ENCODE measurements around the gene NUDT6.
"Not testable (repeated sequence)": the region's sequence is repeated elsewhere in the genome, so short reads cannot be mapped to it uniquely, and the experiment has no call there.

NUDT6 gene

DNA sequence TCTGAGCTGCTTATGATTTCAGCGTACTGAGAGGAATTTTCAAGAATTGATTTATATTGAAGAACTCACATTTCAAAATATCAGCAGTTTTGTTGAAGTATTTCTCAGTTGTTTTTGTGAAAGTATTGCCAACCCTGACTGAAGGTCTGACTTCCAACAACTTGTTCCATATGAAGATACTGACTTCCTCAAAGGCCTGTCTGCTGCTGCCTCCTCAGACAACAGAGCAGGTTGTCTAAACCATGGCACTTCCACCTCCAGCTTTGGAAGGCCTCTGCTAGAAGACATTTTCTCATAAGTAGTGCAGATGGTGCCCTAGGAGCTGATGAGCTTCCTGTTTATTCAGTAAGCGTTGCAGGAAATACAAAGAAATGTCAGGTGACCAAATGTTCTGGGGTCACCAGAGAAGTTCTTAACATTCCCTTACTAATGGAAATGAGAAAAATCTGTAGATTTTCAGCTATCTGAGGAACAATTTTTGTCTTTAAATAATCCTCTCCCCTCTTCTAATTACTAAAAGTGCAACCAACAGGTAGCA lies 67.0 kb downstream of the NUDT6 start:
- TF ChIP-seq CTCF (IDR thresholded peaks at IDR 0.05; ENCODE audit: low read depth, low read length), result no peak
- no peak overlapping the region for H3K4me3 ChIP-seq (ENCODE audit: low read depth, low read length)
- no peak for DNase-seq (ENCODE audit: low read depth, low spot score)
- in situ Hi-C loops (cut with HindIII; ENCODE audit: low sequenced_read_pairs), result no loop called here

DNA sequence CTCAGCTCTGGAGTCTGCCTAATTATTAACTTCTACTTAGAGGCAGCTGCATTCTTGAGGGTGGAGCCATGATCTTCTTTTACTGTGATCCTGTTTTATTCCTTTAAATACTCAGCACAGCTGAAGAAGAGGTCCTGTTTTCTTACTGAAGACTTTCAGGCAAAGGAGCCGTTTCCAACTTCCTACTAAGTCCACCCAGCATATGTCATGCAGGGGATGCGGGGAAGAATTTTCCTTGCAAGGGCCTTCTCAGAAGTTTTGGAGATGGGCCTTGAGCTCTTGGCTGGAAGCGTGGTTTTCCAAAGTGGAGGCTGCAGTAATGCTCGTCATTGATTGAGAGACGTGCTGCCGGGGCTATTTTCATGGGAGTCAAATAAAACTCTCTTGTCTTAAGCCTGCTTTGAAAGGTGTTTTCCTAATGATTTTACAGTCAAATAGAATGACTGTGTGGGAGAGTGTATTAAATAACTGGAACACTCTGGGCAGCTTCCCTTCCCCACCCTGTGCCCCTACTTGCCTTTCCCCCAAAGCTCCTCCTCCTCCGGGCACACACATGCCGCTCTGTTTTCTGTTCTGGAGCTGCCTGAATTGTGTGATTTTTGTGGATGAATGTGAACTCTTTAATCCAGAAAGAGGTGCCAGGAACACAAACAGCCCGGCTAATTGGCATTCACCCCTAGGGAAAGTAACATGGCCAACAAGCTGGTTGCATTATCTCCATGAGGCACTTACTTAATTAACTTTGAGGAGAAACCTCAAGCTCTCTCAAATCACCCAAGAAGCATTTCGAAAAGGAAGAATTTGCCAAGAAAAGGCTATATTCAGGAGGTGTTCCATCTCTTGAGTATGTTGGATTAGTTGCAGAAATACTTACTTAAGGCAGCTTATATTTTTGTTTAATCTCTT lies 67.7 kb downstream of the NUDT6 start:
- H3K4me3 ChIP-seq (ENCODE audit: low read depth, low read length), result no peak overlapping the region
- in situ Hi-C loops (cut with HindIII; ENCODE audit: low sequenced_read_pairs), result no loop called here
- DNase-seq (ENCODE audit: low read depth, low spot score), result peak; percentile 23
- TF ChIP-seq CTCF (IDR thresholded peaks at IDR 0.05; ENCODE audit: low read depth, low read length), result no peak

DNA sequence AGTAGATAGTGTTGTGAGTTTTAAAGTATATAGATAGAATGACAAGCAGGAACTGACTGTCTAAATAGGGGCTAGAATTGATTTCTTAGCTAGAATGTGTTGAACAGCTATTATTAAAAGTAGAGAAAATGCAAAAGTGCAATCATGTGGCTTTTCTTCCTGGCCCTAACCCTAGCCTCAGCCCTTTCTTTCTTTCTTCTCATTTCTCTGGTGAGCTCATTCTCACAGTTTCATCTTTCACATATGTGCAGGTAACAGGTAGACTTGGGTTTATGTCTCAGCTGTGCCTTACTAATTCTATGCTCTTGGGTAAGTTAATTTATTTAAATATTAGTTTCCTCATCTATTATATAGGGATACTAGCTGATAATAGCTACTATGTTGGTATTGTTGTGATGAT lies 70.8 kb downstream of the NUDT6 start:
- no peak overlapping the region for H3K4me3 ChIP-seq (ENCODE audit: low read depth, low read length)
- DNase-seq (ENCODE audit: low read depth, low spot score), result no peak
- TF ChIP-seq CTCF (IDR thresholded peaks at IDR 0.05; ENCODE audit: low read depth, low read length), result no peak
- in situ Hi-C loops (cut with HindIII; ENCODE audit: low sequenced_read_pairs), result no loop called here

- DNase-seq (ENCODE audit: low read depth, low spot score); H3K4me3 ChIP-seq (ENCODE audit: low read depth, low read length); in situ Hi-C loops (cut with HindIII; ENCODE audit: low sequenced_read_pairs): not testable (repeated sequence)
These were observed 72.6 kb downstream of the NUDT6 start for GRCh38 chr4:122849789-122850188.

DNA sequence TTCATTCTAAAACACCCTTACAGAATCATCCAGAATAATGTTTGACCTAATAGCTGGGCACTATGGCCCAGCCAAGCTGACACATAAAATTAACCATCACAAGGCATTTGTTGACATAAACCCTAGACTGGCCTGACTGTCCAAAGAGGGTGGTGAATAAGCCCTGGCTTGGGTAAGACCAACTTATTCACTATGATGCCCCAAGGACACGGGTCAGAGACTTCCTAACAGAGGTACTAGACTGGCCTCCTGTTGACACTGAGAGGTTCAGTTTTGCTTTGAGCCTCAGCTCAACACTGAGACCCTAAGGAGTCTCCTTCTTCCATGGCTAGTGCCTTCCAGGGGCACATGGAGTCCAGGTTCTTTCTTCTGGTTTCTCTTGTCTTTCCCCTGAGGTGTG lies 74.5 kb downstream of the NUDT6 start:
- in situ Hi-C loops (cut with HindIII; ENCODE audit: low sequenced_read_pairs), result no loop called here
- no peak for DNase-seq (ENCODE audit: low read depth, low spot score)
- no peak for TF ChIP-seq CTCF (IDR thresholded peaks at IDR 0.05; ENCODE audit: low read depth, low read length)
- no peak overlapping the region for H3K4me3 ChIP-seq (ENCODE audit: low read depth, low read length)

DNA sequence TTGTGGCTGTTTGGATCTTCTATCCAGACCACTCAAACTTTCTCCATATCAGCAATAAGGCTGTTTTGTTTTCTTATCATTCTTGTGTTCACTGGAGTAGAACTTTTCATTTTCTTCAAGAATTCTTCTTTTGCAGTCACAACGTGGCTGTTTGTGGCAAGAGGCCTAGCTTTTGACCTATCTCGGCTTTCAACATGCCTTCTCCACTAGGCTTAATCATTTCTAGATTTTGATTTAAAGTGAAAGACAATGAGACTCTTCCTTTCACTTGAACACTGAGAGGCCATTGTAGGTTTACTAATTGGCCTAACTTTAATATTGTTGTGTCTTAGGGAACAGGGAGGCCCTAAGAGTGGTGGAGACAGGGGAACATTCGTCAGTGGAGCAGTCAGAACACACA lies 76.6 kb downstream of the NUDT6 start:
- no peak for DNase-seq (ENCODE audit: low read depth, low spot score)
- TF ChIP-seq CTCF (IDR thresholded peaks at IDR 0.05; ENCODE audit: low read depth, low read length), result no peak
- no peak overlapping the region for H3K4me3 ChIP-seq (ENCODE audit: low read depth, low read length)
- in situ Hi-C loops (cut with HindIII; ENCODE audit: low sequenced_read_pairs), result no loop called here

DNA sequence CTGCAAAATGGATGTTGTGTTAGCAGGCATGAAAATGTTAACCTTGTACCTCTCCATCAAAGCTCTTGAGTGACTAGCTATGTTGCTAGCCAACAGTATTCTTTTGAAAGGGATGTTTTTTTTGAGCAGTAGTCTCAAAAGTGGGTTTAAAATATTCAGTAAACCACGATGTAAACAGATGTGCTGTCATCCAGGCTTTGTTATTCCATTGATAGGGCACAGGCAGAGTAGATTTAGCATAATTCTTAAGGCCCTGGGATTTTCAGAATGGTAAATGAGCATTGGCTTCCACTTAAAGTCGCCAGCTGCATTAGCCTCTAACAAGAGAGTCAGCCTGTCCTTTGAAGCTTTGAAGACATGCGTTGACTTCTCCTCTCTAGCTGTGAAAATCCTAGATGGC lies 77.3 kb downstream of the NUDT6 start:
- H3K4me3 ChIP-seq (ENCODE audit: low read depth, low read length), result no peak overlapping the region
- DNase-seq (ENCODE audit: low read depth, low spot score), result no peak
- no peak for TF ChIP-seq CTCF (IDR thresholded peaks at IDR 0.05; ENCODE audit: low read depth, low read length)
- in situ Hi-C loops (cut with HindIII; ENCODE audit: low sequenced_read_pairs), result no loop called here

- H3K4me3 ChIP-seq (ENCODE audit: low read depth, low read length); in situ Hi-C loops (cut with HindIII; ENCODE audit: low sequenced_read_pairs); DNase-seq (ENCODE audit: low read depth, low spot score): not testable (repeated sequence)
These were observed 78.0 kb downstream of the NUDT6 start for GRCh38 chr4:122844391-122844790.
